IPS DF 6.9 (cell line): ENCODE data around the gene ARID1B.
"Not testable (repeated sequence)": the region's sequence is repeated elsewhere in the genome, so short reads cannot be mapped to it uniquely, and the experiment has no call there.

Experiments
- DNase-seq: peaks from one replicate; pipeline ENCODE4 v3.0.0-alpha.2; 2013; ENCODE audit warnings: low read depth, low spot score
- H3K27ac ChIP-seq: one replicate; pipeline ENCODE4 v1.5.1; 2013; ENCODE audit warnings: low read length, control low read depth
- H3K27me3 ChIP-seq: 2 replicates; pipeline ENCODE4 v1.6.1; 2013; ENCODE audit warnings: mild to moderate bottlenecking, low read length; ENCODE audit not compliant: control insufficient read depth, insufficient read depth
- H3K36me3 ChIP-seq: 2 replicates; pipeline ENCODE4 v1.6.1; 2013; ENCODE audit warnings: low read length; ENCODE audit not compliant: control insufficient read depth, insufficient read depth
- H3K4me1 ChIP-seq: 2 replicates; pipeline ENCODE4 v1.6.1; 2013; ENCODE audit warnings: low read length; ENCODE audit not compliant: control insufficient read depth, insufficient read depth
- H3K4me3 ChIP-seq: 2 replicates; pipeline ENCODE4 v1.5.1; 2013; ENCODE audit warnings: mild to moderate bottlenecking, low read length
- H3K9me3 ChIP-seq: 2 replicates; pipeline ENCODE4 v1.6.1; 2013; ENCODE audit warnings: low read length, inconsistent platforms; ENCODE audit not compliant: control insufficient read depth, insufficient read depth
- WGBS: extraction: QIAGEN DNeasy Blood & Tissue Kit; methylation state at CpG from one replicate; pipeline ENCODE4 v1.1.7; 2013; ENCODE audit warnings: mixed read lengths, missing lambda C conversion rate; ENCODE audit not compliant: insufficient read length, insufficient coverage; 5-methylcytosine and 5-hydroxymethylcytosine counted together

ARID1B gene

DNA sequence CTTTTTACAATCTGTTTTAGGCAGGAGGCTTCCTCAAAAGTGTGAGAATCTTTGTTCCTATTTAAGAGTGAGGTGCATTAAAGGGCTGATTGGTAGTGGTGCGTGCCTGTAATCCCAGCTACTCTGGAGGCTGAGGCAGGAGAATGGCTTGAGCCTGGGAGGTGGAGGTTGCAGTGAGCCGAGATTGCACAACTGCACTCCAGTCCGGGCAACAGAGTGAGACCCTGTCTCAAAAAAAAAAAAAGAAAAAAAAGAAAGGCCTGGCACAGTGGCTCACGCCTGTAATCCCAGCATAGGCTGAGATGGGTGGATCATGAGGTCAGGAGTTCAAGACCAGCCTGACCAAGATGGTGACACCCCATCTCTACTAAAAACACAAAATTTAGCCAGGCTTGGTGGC lies 205.7 kb downstream of the ARID1B start:
- H3K4me1 ChIP-seq, H3K36me3 ChIP-seq, H3K27ac ChIP-seq, H3K27me3 ChIP-seq, H3K9me3 ChIP-seq, H3K4me3 ChIP-seq, DNase-seq: not testable (repeated sequence)
- WGBS, result no CpG with 5 or more reads among the region's 4 CpGs

DNA sequence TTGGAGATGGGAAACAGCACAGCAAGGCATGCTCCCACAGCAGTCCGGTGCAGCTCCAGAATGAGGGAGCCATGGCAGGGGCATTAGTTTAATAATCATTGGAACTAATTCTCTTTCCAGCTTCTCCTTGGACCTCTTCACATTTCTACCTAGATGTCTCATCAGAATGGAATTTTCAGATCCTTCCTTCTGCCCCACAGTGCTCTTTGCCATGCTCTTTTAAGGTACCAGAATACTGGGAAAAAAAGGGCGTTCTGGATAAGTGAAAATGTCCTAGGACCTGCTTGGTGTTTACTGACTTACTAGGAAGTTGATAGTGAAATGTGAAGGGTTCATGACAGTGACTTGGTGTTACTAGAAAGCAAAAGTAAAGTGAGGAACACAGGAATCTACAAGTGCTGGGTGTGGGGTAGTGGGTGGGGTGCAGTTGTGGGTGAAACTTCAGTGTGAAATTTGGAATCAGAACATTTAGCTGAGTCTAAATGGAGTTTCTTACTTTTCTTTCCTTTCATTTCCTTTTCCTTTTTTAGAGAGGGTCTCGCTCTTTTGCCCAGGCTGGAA lies 207.1 kb downstream of the ARID1B start:
- no peaks in the 10 kb centered on the region for H3K27me3 ChIP-seq
- H3K4me1 ChIP-seq, result peaks cover 4% of the 10 kb centered on the region; the same call in 1 of the 2 replicates
- H3K9me3 ChIP-seq, result no peaks in the 10 kb centered on the region
- no peak overlapping the region for H3K27ac ChIP-seq
- no peaks in the 10 kb centered on the region for H3K36me3 ChIP-seq
- H3K4me3 ChIP-seq, result no peak overlapping the region
- no CpG with 5 or more reads among the region's 3 CpGs for WGBS
- no peak for DNase-seq

- Histone ChIP-seq H3K4me3 (no peak overlapping the region), H3K9me3 (no peaks in the 10 kb centered on the region), H3K27me3 (no peaks in the 10 kb centered on the region), H3K36me3 (no peaks in the 10 kb centered on the region), H3K27ac (no peak overlapping the region), H3K4me1 (peaks cover 4% of the 10 kb centered on the region; the same call in 1 of the 2 replicates)
- WGBS, result 100% methylated on average over 1 of the region's 3 CpGs
- DNase-seq, result no peak
These were observed 208.1 kb downstream of the ARID1B start for GRCh38 chr6:156985309-156985708.

GRCh38 chr6:156988276-156989158 lies 211.3 kb downstream of the ARID1B start:
- no peak overlapping the region for H3K4me3 ChIP-seq
- no peak overlapping the region for H3K27ac ChIP-seq
- WGBS, result no CpG with 5 or more reads among the region's 6 CpGs
- DNase-seq, result no peak
- no peaks in the 10 kb centered on the region for H3K9me3 ChIP-seq
- H3K27me3 ChIP-seq, result no peaks in the 10 kb centered on the region
- peaks cover 4% of the 10 kb centered on the region; the same call in 1 of the 2 replicates for H3K4me1 ChIP-seq
- H3K36me3 ChIP-seq, result no peaks in the 10 kb centered on the region

DNA sequence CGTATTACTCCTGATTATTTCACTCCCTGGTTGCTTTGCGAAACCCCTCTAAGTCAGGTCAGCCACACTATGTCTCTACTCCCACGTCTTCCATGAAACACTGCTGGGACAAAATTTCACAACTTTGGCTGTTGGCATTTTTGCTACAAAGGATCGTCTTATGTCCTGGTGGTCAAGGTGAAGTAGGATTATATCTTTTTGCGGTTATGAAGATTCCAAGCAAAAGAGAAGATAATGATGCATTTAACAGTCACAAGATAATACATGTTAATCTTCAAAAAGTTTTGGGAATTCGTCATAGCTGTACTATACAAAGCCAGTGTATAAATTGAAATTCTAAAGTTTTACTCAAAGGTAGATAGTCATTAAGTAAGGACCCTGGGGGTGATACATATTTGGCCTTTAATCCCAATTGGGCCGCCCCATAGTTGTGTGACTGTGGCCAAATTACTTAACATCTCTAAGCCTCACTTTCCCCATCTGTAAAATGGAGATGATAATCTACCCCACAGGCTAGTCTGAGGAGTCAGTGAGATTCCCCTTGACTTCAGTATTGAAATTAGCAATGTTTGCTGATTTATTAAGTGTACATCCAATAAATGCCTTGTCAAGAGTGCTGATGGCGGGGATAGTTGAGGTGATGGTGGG lies 212.1 kb downstream of the ARID1B start:
- H3K4me3 ChIP-seq, result no peak overlapping the region
- no peaks in the 10 kb centered on the region for H3K36me3 ChIP-seq
- H3K9me3 ChIP-seq, result no peaks in the 10 kb centered on the region
- H3K27ac ChIP-seq, result no peak overlapping the region
- no peaks in the 10 kb centered on the region for H3K27me3 ChIP-seq
- no peak for DNase-seq
- no CpG with 5 or more reads among the region's 8 CpGs for WGBS
- H3K4me1 ChIP-seq, result peaks cover 4% of the 10 kb centered on the region; the same call in 1 of the 2 replicates

DNA sequence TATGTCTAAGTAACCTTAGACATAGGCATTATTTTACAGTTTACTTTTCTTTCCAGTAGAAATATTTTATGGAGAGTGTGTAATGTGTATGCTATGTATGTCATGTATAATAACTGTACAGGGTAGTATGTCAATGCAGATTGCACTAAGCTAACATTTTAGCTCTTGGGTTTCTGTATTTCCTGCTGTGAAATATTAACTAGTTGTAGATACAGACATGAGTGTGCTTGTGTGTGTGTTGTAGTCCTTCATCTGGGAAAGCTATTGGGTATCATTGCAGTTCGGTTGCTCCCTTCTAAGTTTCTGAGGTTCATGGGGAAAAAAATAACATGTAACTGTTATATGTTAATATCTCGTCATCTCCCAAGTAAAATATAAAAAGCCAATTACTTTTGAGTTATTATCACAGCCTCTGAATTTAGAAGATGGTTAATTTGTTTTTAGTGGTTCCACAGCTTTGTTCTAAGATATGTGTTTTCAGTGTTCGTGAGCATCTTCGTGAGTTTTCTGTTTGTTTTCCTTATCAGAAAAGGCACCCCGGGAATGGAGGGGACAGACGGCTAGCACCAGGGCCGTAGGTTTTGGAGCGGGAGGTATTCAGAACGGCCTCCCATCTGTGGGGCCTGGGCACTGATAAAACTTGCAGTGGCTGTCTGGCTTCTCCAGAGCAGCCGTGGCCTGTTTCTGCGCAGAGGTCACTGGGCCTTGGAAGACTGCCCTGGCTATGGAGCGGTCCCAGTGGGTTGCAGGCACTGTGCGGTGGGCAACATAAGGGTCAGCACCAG lies 215.0 kb downstream of the ARID1B start:
- no peaks in the 10 kb centered on the region for H3K36me3 ChIP-seq
- H3K4me1 ChIP-seq, result peaks cover 6% of the 10 kb centered on the region
- H3K9me3 ChIP-seq, result no peaks in the 10 kb centered on the region
- H3K4me3 ChIP-seq, result no peak overlapping the region
- H3K27me3 ChIP-seq, result no peaks in the 10 kb centered on the region
- no CpG with 5 or more reads among the region's 13 CpGs for WGBS
- H3K27ac ChIP-seq, result no peak overlapping the region
- no peak for DNase-seq

- WGBS, result no CpG with 5 or more reads among the region's 2 CpGs
- Histone ChIP-seq H3K27me3 (no peaks in the 10 kb centered on the region), H3K9me3 (no peaks in the 10 kb centered on the region), H3K4me1 (peaks cover 4% of the 10 kb centered on the region), H3K4me3 (no peak overlapping the region), H3K36me3 (no peaks in the 10 kb centered on the region), H3K27ac (no peak overlapping the region)
- no peak for DNase-seq
These were observed 216.5 kb downstream of the ARID1B start for GRCh38 chr6:156993713-156994112.

- WGBS, result no CpG with 5 or more reads among the region's 13 CpGs
- no peak for DNase-seq
These were observed 217.3 kb downstream of the ARID1B start for GRCh38 chr6:156994215-156995076.

GRCh38 chr6:156995502-156995901 lies 218.3 kb downstream of the ARID1B start:
- no peaks in the 10 kb centered on the region for H3K9me3 ChIP-seq
- no peak overlapping the region for H3K27ac ChIP-seq
- no CpG with 5 or more reads among the region's 5 CpGs for WGBS
- H3K4me1 ChIP-seq, result peaks cover 5% of the 10 kb centered on the region
- no peak overlapping the region for H3K4me3 ChIP-seq
- no peaks in the 10 kb centered on the region for H3K27me3 ChIP-seq
- no peaks in the 10 kb centered on the region for H3K36me3 ChIP-seq
- DNase-seq, result no peak

More at GRCh38 chr6:156994215-156995076, 217.3 kb downstream of the ARID1B start:
- Histone ChIP-seq H3K4me3 (no peak overlapping the region), H3K36me3 (no peaks in the 10 kb centered on the region), H3K27me3 (no peaks in the 10 kb centered on the region), H3K9me3 (no peaks in the 10 kb centered on the region), H3K4me1 (peaks cover 4% of the 10 kb centered on the region), H3K27ac (no peak overlapping the region)
